Brain microvascular endothelial cell (primary cell): ENCODE data around the gene LPCAT2.

ENCODE experiments used
- DNase-seq: peaks from one replicate; pipeline ENCODE4 v3.0.0-alpha.2; 2020
- H3K27ac ChIP-seq: fragments of 250-450 bp; sonication (Bioruptor Pico); 2 replicates; pipeline ENCODE4 v1.5.1; 2020; ENCODE audit warnings: mild to moderate bottlenecking, moderate library complexity
- H3K27me3 ChIP-seq: fragments of 250-450 bp; sonication (Bioruptor Pico); replicated peaks from 2 replicates; pipeline ENCODE4 v1.5.1; 2020; ENCODE audit warnings: mild to moderate bottlenecking
- H3K36me3 ChIP-seq: fragments of 250-450 bp; sonication (Bioruptor Pico); replicated peaks from 2 replicates; pipeline ENCODE4 v1.5.1; 2020; ENCODE audit warnings: mild to moderate bottlenecking
- H3K4me3 ChIP-seq: 2 replicates; pipeline ENCODE4 v1.5.1; 2011; ENCODE audit warnings: low read depth, mild to moderate bottlenecking, control low read depth, low read length, moderate library complexity
- CTCF ChIP-seq: IDR thresholded peaks from 2 replicates; pipeline ENCODE4 v1.5.1; 2011; ENCODE audit warnings: low read depth, mild to moderate bottlenecking, moderate library complexity, low read length, control low read depth, inconsistent platforms; ENCODE audit errors: missing control alignments
- in situ Hi-C: cut with HindIII; loops from 2 replicates; pipeline ENCODE4 v1.10.0; 2017; ENCODE audit warnings: low sequenced_read_pairs, low pct_ligation_motif_present

LPCAT2 gene

DNA sequence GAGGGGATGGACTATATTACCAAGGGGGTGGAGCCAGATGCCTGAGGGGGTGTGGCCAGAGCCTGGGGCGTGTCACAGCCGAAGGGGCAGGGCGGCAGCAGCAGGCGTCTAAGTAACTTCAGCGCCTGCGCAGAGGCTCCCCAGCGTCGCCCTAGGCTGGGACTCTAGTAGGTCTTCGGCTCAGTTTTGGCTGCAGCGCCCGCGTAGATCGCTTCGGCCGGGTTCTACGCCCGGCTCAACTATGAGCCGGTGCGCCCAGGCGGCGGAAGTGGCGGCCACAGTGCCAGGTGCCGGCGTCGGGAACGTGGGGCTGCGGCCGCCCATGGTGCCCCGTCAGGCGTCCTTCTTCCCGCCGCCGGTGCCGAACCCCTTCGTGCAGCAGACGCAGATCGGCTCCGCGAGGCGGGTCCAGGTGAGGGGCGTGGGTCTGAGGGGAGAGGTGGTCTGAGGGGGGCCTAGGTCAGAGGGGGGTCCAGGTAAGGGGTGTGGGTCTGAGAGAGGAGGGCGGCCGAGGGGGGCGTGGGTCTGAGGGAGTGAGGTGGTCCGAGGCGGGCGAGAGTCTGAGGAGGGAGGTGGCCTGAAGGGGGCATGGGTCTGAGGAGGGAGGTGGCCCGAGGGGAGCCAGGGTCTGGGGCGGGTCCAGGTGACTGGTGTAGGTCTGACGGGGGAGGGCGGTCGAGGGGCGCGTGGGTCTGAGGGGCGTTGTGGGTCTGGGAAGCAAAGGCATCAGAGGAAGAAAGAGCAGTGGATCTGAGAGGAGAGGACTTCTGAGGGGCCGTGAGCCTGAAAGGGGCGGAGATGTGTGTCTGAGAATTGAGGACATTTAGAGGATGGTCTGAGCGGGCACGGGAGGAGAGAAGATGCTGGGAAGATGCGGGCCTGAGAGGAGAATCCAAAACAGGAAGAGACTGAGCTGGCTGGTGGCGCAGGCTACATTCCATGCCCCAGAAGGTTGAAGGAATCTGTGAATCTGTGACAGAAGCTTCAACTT lies at the start of gene LPCAT2:
Gene LPCAT2, plus strand, starts transcription at position 132 of the 991 bp plus-strand sequence. Its CDS starts 110 bp downstream, at position 242.
- Histone ChIP-seq H3K27me3 (no peaks in the 10 kb centered on the region), H3K36me3 (peaks cover 3% of the 10 kb centered on the region), H3K4me3 (peak within 1 kb of the TSS; percentile 73), H3K27ac (peak within 1 kb of the TSS; percentile 20)
- in situ Hi-C loops: no loop called here
- TF ChIP-seq CTCF: peak; percentile 17
- DNase-seq: peak; percentile 80

- H3K27me3 ChIP-seq: no peaks in the 10 kb centered on the region
- no peaks in the 10 kb centered on the region for H3K36me3 ChIP-seq
- H3K4me3 ChIP-seq: no peak overlapping the region
- no peak overlapping the region for H3K27ac ChIP-seq
- in situ Hi-C loops: loop anchor here (25.0 kb wide), 1 partner anchor 250 kb away; no protein-coding TSS in a partner anchor
- TF ChIP-seq CTCF: no peak
- no peak for DNase-seq
Measured at GRCh38 chr16:55462241-55462640, 46.6 kb upstream of the LPCAT2 start.

GRCh38 chr16:55464375-55464774 lies 44.5 kb upstream of the LPCAT2 start:
- DNase-seq: no peak
- no peaks in the 10 kb centered on the region for H3K36me3 ChIP-seq
- no peak overlapping the region for H3K4me3 ChIP-seq
- in situ Hi-C loops: loop anchor here (25.0 kb wide), 1 partner anchor 248 kb away; no protein-coding TSS in a partner anchor
- no peak overlapping the region for H3K27ac ChIP-seq
- no peaks in the 10 kb centered on the region for H3K27me3 ChIP-seq
- no peak for TF ChIP-seq CTCF

GRCh38 chr16:55465077-55465896 lies 43.6 kb upstream of the LPCAT2 start:
- peak; percentile 77 for DNase-seq
- peak overlapping the region; percentile 9 for H3K4me3 ChIP-seq
- H3K27ac ChIP-seq: no peak overlapping the region
- H3K27me3 ChIP-seq: no peaks in the 10 kb centered on the region
- TF ChIP-seq CTCF: peak; percentile 99
- in situ Hi-C loops: loop anchor here (25.0 kb wide), 1 partner anchor 247 kb away; no protein-coding TSS in a partner anchor
- H3K36me3 ChIP-seq: no peaks in the 10 kb centered on the region

GRCh38 chr16:55466209-55466608 lies 42.7 kb upstream of the LPCAT2 start:
- in situ Hi-C loops: loop anchor here (25.0 kb wide), 1 partner anchor 246 kb away; no protein-coding TSS in a partner anchor
- Histone ChIP-seq H3K27ac (no peak overlapping the region), H3K36me3 (no peaks in the 10 kb centered on the region), H3K4me3 (no peak overlapping the region), H3K27me3 (no peaks in the 10 kb centered on the region)
- TF ChIP-seq CTCF: peak; percentile 12
- DNase-seq: no peak
